Measurements from ENCODE around the gene CUBN. TPM values are rescaled to one million over a fixed set of nuclear protein-coding genes. Genes with fewer than 3 reads are reported as not detected.

The CUBN gene
- total and polyA plus RNA-seq, 7 donors, result 0.25 to 2.4 (median 1.1) TPM; not detected in 2

DNA sequence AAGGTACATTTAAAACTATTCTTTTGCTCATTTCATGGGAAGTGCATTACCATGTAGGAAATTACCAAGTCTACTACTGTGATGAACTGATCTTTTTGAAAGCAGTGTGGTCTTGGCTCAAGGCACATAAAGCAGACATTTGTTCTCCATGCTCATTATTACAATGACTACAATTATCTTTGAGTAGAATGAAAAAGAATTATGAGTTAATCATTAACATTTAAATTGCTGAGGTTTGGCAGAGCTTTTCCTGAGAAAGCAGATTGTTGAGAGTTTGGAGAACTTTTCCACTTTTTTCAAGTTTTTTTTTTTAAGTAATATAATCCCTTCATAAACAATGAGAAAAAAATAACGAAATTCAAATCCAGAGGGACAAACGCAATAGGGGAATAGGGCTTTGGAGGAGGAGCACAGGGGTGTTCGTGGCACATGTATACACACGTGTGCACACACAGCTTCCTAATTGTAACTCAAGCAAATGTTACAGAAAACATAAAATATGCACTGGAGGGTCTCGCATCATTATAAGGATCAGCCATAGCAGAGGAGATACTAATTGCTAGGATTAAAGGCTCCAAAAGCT is 8.9 kb upstream of the CUBN start:
- TF ChIP-seq POLR2AphosphoS5 (IDR thresholded peaks at IDR 0.05) (no peak), POLR2A (IDR thresholded peaks at IDR 0.05) (no peak), EP300 (IDR thresholded peaks at IDR 0.05) (no peak), CTCF (IDR thresholded peaks at IDR 0.05) (no peak)
- H3K4me3 ChIP-seq, result no peak overlapping the region
- H3K27me3 ChIP-seq, result no peaks in the 10 kb centered on the region
- H3K9me3 ChIP-seq, result no peaks in the 10 kb centered on the region
- intact Hi-C loops (cut with DNase I), result no loop called here
- WGBS, 2 donors, result 24 to 60% methylated on average over 5 of the region's 5 CpGs
- no peaks in the 10 kb centered on the region for H3K4me1 ChIP-seq
- no peaks in the 10 kb centered on the region for H3K36me3 ChIP-seq
- H3K27ac ChIP-seq, result no peak overlapping the region
- DNase-seq, result no peak

- no peaks in the 10 kb centered on the region for H3K36me3 ChIP-seq
- no peak overlapping the region for H3K4me3 ChIP-seq
- intact Hi-C loops (cut with DNase I), result no loop called here
- TF ChIP-seq POLR2A (IDR thresholded peaks at IDR 0.05) (no peak), EP300 (IDR thresholded peaks at IDR 0.05) (no peak), CTCF (IDR thresholded peaks at IDR 0.05) (no peak), POLR2AphosphoS5 (IDR thresholded peaks at IDR 0.05) (no peak)
- no peaks in the 10 kb centered on the region for H3K4me1 ChIP-seq
- no peaks in the 10 kb centered on the region for H3K27me3 ChIP-seq
- no peak for DNase-seq
- no peaks in the 10 kb centered on the region for H3K9me3 ChIP-seq
- no peak overlapping the region for H3K27ac ChIP-seq
These were observed 5.2 kb upstream of the CUBN start for GRCh38 chr10:17134737-17135260.

DNA sequence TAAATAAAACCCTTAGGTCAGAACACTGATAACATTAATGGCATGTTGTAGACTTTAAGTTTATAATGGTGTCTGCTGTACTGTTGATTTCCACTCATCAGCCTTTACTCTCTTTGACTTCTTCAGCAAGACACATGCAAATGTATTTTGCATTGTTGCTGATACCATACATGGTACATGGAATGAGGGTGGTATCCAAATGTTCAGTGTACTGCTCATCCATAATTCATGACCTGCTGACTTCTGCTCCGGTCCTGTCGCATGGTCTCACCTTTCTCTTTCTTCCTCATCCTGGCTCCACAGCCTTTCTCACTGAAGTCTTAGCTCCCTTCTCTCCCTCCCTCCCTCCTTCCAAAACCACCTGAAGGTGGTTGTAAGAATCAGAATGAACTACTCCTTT is 4.7 kb upstream of the CUBN start:
- H3K9me3 ChIP-seq, result no peaks in the 10 kb centered on the region
- no peaks in the 10 kb centered on the region for H3K36me3 ChIP-seq
- TF ChIP-seq POLR2A (IDR thresholded peaks at IDR 0.05) (no peak), EP300 (IDR thresholded peaks at IDR 0.05) (no peak), CTCF (IDR thresholded peaks at IDR 0.05) (no peak), POLR2AphosphoS5 (IDR thresholded peaks at IDR 0.05) (no peak)
- no peaks in the 10 kb centered on the region for H3K27me3 ChIP-seq
- 92 to 98% methylated on average over 2 of the region's 2 CpGs for WGBS, 2 donors
- H3K27ac ChIP-seq, result no peak overlapping the region
- no peaks in the 10 kb centered on the region for H3K4me1 ChIP-seq
- no peak for DNase-seq
- H3K4me3 ChIP-seq, result no peak overlapping the region
- intact Hi-C loops (cut with DNase I), result no loop called here

DNA sequence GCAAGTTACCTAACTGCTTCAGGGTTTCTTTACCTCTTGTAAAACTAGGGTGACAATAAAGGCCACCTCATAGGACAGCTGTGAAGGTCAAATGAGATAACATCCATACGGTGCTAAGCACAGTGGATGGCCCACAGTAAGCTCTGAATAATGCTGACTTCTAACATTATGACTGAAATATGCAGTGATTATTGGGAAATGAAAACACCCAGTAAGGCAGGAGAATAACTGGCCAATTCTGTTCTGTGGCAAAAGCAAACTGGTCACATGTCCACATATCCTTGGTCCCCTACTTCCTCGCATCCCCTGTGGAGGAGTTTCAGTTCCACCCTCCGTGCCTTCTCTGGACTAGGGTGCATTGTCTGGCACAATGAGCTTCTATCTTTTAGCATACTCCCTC is 1.4 kb downstream of the CUBN start:
- Histone ChIP-seq H3K4me1 (no peaks in the 10 kb centered on the region), H3K36me3 (no peaks in the 10 kb centered on the region), H3K4me3 (no peak overlapping the region), H3K9me3 (no peaks in the 10 kb centered on the region), H3K27me3 (no peaks in the 10 kb centered on the region), H3K27ac (no peak overlapping the region)
- intact Hi-C loops (cut with DNase I), result no loop called here
- DNase-seq, result no peak
- TF ChIP-seq CTCF (IDR thresholded peaks at IDR 0.05) (no peak), EP300 (IDR thresholded peaks at IDR 0.05) (no peak), POLR2AphosphoS5 (IDR thresholded peaks at IDR 0.05) (no peak), POLR2A (IDR thresholded peaks at IDR 0.05) (no peak)
- WGBS, 2 donors, result 81% methylated on average over 3 of the region's 3 CpGs

DNA sequence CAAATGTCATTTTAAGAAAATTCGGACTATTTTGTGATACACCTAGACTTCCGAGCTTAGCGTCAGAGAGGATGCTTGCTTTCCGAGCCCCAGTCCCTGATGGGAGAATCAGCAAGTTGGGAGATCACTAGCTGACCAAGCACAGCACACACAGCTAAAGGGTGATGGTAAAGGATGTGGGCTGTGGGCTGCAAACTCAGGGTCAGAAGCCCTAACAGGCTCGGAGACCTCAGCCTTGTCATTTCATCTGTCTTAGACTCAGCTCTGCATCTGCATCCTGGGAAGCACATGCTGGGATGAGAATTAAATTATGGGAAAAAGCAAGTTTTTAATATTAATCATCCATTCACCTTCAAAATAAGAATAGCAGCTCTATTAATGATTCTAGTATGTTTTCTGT is 3.3 kb downstream of the CUBN start:
- H3K27me3 ChIP-seq, result no peaks in the 10 kb centered on the region
- 89 to 92% methylated on average over 5 of the region's 5 CpGs for WGBS, 2 donors
- intact Hi-C loops (cut with DNase I), result no loop called here

More for the DNA sequence above, 3.3 kb downstream of the CUBN start:
- H3K36me3 ChIP-seq, result no peaks in the 10 kb centered on the region
- H3K4me1 ChIP-seq, result no peaks in the 10 kb centered on the region
- no peak for DNase-seq
- H3K27ac ChIP-seq, result no peak overlapping the region
- no peaks in the 10 kb centered on the region for H3K9me3 ChIP-seq
- H3K4me3 ChIP-seq, result no peak overlapping the region
- TF ChIP-seq POLR2A (IDR thresholded peaks at IDR 0.05) (no peak), EP300 (IDR thresholded peaks at IDR 0.05) (no peak), POLR2AphosphoS5 (IDR thresholded peaks at IDR 0.05) (no peak), CTCF (IDR thresholded peaks at IDR 0.05) (no peak)
